HepG2 (cell line): ENCODE measurements around the gene MFSD8. TPM values are rescaled to one million over a fixed set of nuclear protein-coding genes. Genes with fewer than 3 reads are reported as not detected.

Experiments used
- ATAC-seq: fragments of 200-7000 bp; cut with Tn5 transposase; 3 replicates; pipeline ENCODE4 v1.9.1; 2020; ENCODE audit warnings: mild to moderate bottlenecking, moderate library complexity
- BruUV-seq: library from RNA; stranded (reverse); fragments of 400-500 nt; replicated peaks from 2 replicates; lab custom pipeline; 2021; lab: Mats Ljungman, UMichigan
- CTCF ChIA-PET: fragments of 300-600 bp; formaldehyde crosslinking; extraction: SDS; loops from one replicate; lab custom pipeline; 2021; ENCODE audit warnings: low total read pairs, inconsistent platforms, low intra/inter-chr PET ratio; lab: Yijun Ruan, JAX
- POLR2A ChIA-PET: fragments of 350-600 bp; sonication (Branson Sonifier 250); formaldehyde crosslinking; loops from one replicate; lab custom pipeline; 2020; ENCODE audit warnings: antibody characterized with exemption, inconsistent platforms; lab: Yijun Ruan, JAX
- DNase-seq: peaks from one replicate; pipeline ENCODE4 v3.0.0-alpha.2; 2015; ENCODE audit warnings: low spot score
- FAIRE-seq: peaks from 3 replicates; lab custom pipeline; 2011; peaks lifted over from hg19 to GRCh38; lab: Jason Lieb, UNC
- H2AFZ ChIP-seq: one replicate; pipeline ENCODE4 v1.6.1; 2011; ENCODE audit warnings: low read length, inconsistent platforms
- H3K27ac ChIP-seq: fragments of 300-600 bp; 3 replicates; pipeline ENCODE4 v1.8.0; 2011; ENCODE audit warnings: mixed run types, mild to moderate bottlenecking, mixed read lengths, low read length, inconsistent platforms; ENCODE audit not compliant: insufficient read depth; ENCODE audit errors: extremely low read length
- H3K27me3 ChIP-seq, 2 experiments: fragments of 200-600 bp in 1 of 2; 2 replicates in 1 of 2; 3 replicates in 1 of 2; pipeline versions ENCODE4 v1.6.0 to v1.8.0; 2011; ENCODE audit warnings: low read length in 2 of 2, mild to moderate bottlenecking in 2 of 2, moderate library complexity in 2 of 2, inconsistent platforms in 1 of 2; ENCODE audit not compliant: insufficient read depth in 2 of 2, control insufficient read depth in 1 of 2
- H3K36me3 ChIP-seq, 2 experiments: fragments of 200-600 bp in 1 of 2; replicated peaks in 1 of 2; 2 replicates in 1 of 2; 3 replicates in 1 of 2; pipeline versions ENCODE4 v1.5.1 to v1.8.0; 2011; ENCODE audit warnings: low read length in 2 of 2, inconsistent platforms in 1 of 2; ENCODE audit not compliant: insufficient read depth in 2 of 2, control insufficient read depth in 1 of 2
- H3K4me1 ChIP-seq: 2 replicates; pipeline ENCODE4 v1.5.1; 2012; ENCODE audit warnings: low read length, inconsistent platforms; ENCODE audit not compliant: insufficient read depth
- H3K4me2 ChIP-seq: 2 replicates; pipeline ENCODE4 v1.6.0; 2011; ENCODE audit warnings: low read depth, low read length, inconsistent platforms
- H3K4me3 ChIP-seq, 3 experiments: fragments of 200-600 bp in 1 of 3; sonication (generic), shearing (Covaris generic) in 1 of 3; replicated peaks in 1 of 3; 2 replicates each; pipeline ENCODE4 v1.5.1; 2011 to 2016; ENCODE audit warnings: low read length in 3 of 3, inconsistent platforms in 2 of 3, low read depth in 2 of 3, mild to moderate bottlenecking in 2 of 3, control low read depth in 1 of 3, mixed read lengths in 1 of 3; ENCODE audit not compliant: insufficient read depth in 1 of 3
- H3K79me2 ChIP-seq: one replicate; pipeline ENCODE4 v1.6.1; 2011; ENCODE audit warnings: low read length, inconsistent platforms; ENCODE audit not compliant: insufficient read depth
- H3K9ac ChIP-seq: 2 replicates; pipeline ENCODE4 v1.6.0; 2011; ENCODE audit warnings: mild to moderate bottlenecking, low read depth, low read length, inconsistent platforms; ENCODE audit not compliant: insufficient read depth
- H3K9me3 ChIP-seq: 2 replicates; pipeline ENCODE4 v1.5.1; 2012; ENCODE audit warnings: mild to moderate bottlenecking, low read length
- H4K20me1 ChIP-seq: 2 replicates; pipeline ENCODE4 v1.6.0; 2011; ENCODE audit warnings: inconsistent platforms, mild to moderate bottlenecking, low read length, moderate library complexity; ENCODE audit not compliant: insufficient read depth
- ARID5B ChIP-seq: IDR thresholded peaks from 2 replicates; pipeline ENCODE4 v1.4.0; 2020; ENCODE audit warnings: mild to moderate bottlenecking, missing genetic modification reagents
- BCLAF1 ChIP-seq: fragments of 450-650 bp; IDR thresholded peaks from 2 replicates; pipeline ENCODE4 v1.6.1; 2017; ENCODE audit warnings: mild to moderate bottlenecking
- HOMEZ ChIP-seq: IDR thresholded peaks from 2 replicates; pipeline ENCODE4 v1.6.1; 2016; ENCODE audit warnings: low read depth
- MZF1 ChIP-seq: sonication (generic); formaldehyde crosslinking; IDR thresholded peaks from 2 replicates; pipeline ENCODE4 v1.8.1; 2023; ENCODE audit warnings: mild to moderate bottlenecking, missing genetic modification reagents, borderline replicate concordance
- SOX6 ChIP-seq, 2 experiments: fragments of 450-650 bp in 1 of 2; sonication (generic) in 1 of 2; formaldehyde crosslinking in 1 of 2; IDR thresholded peaks; 2 replicates each; pipeline versions ENCODE4 v1.4.0 to v1.6.1; 2017 to 2020; ENCODE audit warnings: antibody characterized with exemption in 1 of 2, mild to moderate bottlenecking in 1 of 2, missing genetic modification reagents in 1 of 2
- TBP ChIP-seq: sonication (generic); formaldehyde crosslinking; IDR thresholded peaks from 2 replicates; pipeline ENCODE4 v1.5.0; 2020; ENCODE audit warnings: missing genetic modification reagents
- ZMYM4 ChIP-seq: sonication (generic); formaldehyde crosslinking; IDR thresholded peaks from 2 replicates; pipeline ENCODE4 v1.8.1; 2023; ENCODE audit warnings: mild to moderate bottlenecking, missing genetic modification reagents
- ZNF740 ChIP-seq: sonication (generic); formaldehyde crosslinking; IDR thresholded peaks from 2 replicates; pipeline ENCODE4 v1.4.0; 2020; ENCODE audit warnings: missing genetic modification reagents
- WGBS: methylation state at CpG from one replicate; pipeline ENCODE4 v1.1.6; 2017; ENCODE audit warnings: low lambda C conversion rate; 5-methylcytosine and 5-hydroxymethylcytosine counted together
- in situ Hi-C: cut with HindIII; loops from 2 replicates; pipeline ENCODE4 v1.10.0; 2017; ENCODE audit warnings: low pct_unique_long_range_greater_than_20kb; ENCODE audit not compliant: extremely low pct_ligation_motif_present
- intact Hi-C: fragments of 100-400 bp; cut with micrococcal nuclease; formaldehyde crosslinking; loops from one replicate; pipeline ENCODE4 v1.10.0; 2022; ENCODE audit not compliant: unreplicated experiment
- polyA plus RNA-seq, 8 experiments: library from polyadenylated mRNA; depleted of rRNA in 3 of 8; stranded (reverse) in 7 of 8; unstranded in 1 of 8; fragments of >200 nt; fragmentation: Illumina TruSeq in 4 of 8; extraction: Trizol in 4 of 8; gene quantifications; 2 replicates each; pipeline versions ENCODE4 v1.2.1 to v1.2.3, GENCODE V29; 2011 to 2016; ENCODE audit warnings: low read depth in 4 of 8, missing spikeins in 1 of 8, mixed read lengths in 1 of 8; ENCODE audit not compliant: insufficient read depth in 1 of 8
- total RNA-seq, 5 experiments: library from RNA; depleted of rRNA; stranded (reverse); fragments of >200 nt; fragmentation: Illumina TruSeq; extraction: Trizol; gene quantifications; 2 replicates each; pipeline ENCODE4 v1.2.3, GENCODE V29; 2016; ENCODE audit warnings: low read depth in 1 of 5

Gene MFSD8
- total and polyA plus RNA-seq, 2 of the 13 experiments (the other 11 are each of a cell fraction or from before 2014, with no cell fraction given): 24.8 to 25.5 TPM

- peak; percentile 84 for TF ChIP-seq ARID5B (CRISPR knock-in tag)
- TF ChIP-seq ZMYM4 (CRISPR knock-in tag): peak; percentile 82
- peak; percentile 50; the same call in 1 of the 2 replicates for TF ChIP-seq HOMEZ (CRISPR knock-in tag)
These were observed 33.1 kb downstream of the MFSD8 start (continued) for GRCh38 chr4:127931836-127932235.

GRCh38 chr4:127930175-127930574, 34.8 kb downstream of the MFSD8 start:
- Histone ChIP-seq H3K4me3 (no peak overlapping the region), H3K9me3 (no peaks in the 10 kb centered on the region), H3K9ac (no peak overlapping the region), H4K20me1 (no peaks in the 10 kb centered on the region), H3K27me3 (no peaks in the 10 kb centered on the region), H3K27ac (no peak overlapping the region), H3K4me1 (peaks cover 10% of the 10 kb centered on the region), H3K4me2 (no peak overlapping the region), H3K36me3 (peaks cover 2 to 8% of the 10 kb centered on the region in 2 experiments; a peak in 3 of 5 replicates), H3K79me2 (no peaks in the 10 kb centered on the region), H2AFZ (no peak overlapping the region)
- in situ Hi-C loops (no loop called here), intact Hi-C loops (no loop called here)
- POLR2A ChIA-PET: no interaction called here
- 100% methylated on average over 1 of the region's 1 CpG for WGBS
- CTCF ChIA-PET: no interaction called here
- TF ChIP-seq SOX6 (IDR thresholded peaks at IDR 0.05): no peak
- no peak for TF ChIP-seq SOX6 (CRISPR knock-in tag; IDR thresholded peaks at IDR 0.05)
- no peak for TF ChIP-seq MZF1 (CRISPR knock-in tag)
- no peak for TF ChIP-seq BCLAF1
- no peak for TF ChIP-seq TBP (CRISPR knock-in tag)
- TF ChIP-seq ZNF740 (CRISPR knock-in tag): no peak
- no peak for FAIRE-seq
- BruUV-seq: no TSS peak
- no peak for DNase-seq
- ATAC-seq: no peak
